Heart right ventricle (tissue), 16 donors: Measurements from ENCODE around the gene TM2D1. TPM values are rescaled to one million over a fixed set of nuclear protein-coding genes. Genes with fewer than 3 reads are reported as not detected.

Experiments used
- ATAC-seq, 8 donors: fragments of 200-7000 bp; cut with Tn5 transposase; one replicate each; pipeline ENCODE4 v1.9.1; 2020; ENCODE audit warnings: mild to moderate bottlenecking in 8 of 8, moderate library complexity in 8 of 8, moderate number of reproducible peaks in 1 of 8
- DNase-seq, 2 donors: peaks; one replicate each; pipeline ENCODE4 v3.0.0-alpha.2; 2020
- H3K27ac ChIP-seq, 10 donors: fragments of 200-600 bp; sonication (generic) in 2 of 10; one replicate each; pipeline versions ENCODE4 v1.5.0 to v1.8.0; 2020 to 2022; ENCODE audit warnings: mild to moderate bottlenecking in 3 of 10
- H3K27me3 ChIP-seq, 7 donors: fragments of 200-600 bp; one replicate each; pipeline ENCODE4 v1.8.0; 2021 to 2022; ENCODE audit warnings: mild to moderate bottlenecking in 2 of 7
- H3K36me3 ChIP-seq, 9 donors: fragments of 200-600 bp; sonication (generic) in 1 of 9; one replicate each; pipeline versions ENCODE4 v1.5.0 to v1.8.0; 2020 to 2022; ENCODE audit warnings: mild to moderate bottlenecking in 2 of 9
- H3K4me1 ChIP-seq, 9 donors: fragments of 200-600 bp; sonication (generic) in 1 of 9; one replicate each; pipeline versions ENCODE4 v1.5.0 to v1.8.0; 2020 to 2022; ENCODE audit warnings: mild to moderate bottlenecking in 4 of 9
- H3K4me3 ChIP-seq, 10 donors: fragments of 200-600 bp; sonication (generic) in 2 of 10; one replicate each; pipeline versions ENCODE4 v1.5.0 to v1.8.0; 2020 to 2022; ENCODE audit warnings: mild to moderate bottlenecking in 7 of 10, moderate library complexity in 2 of 10
- H3K9me3 ChIP-seq, 11 donors: fragments of 200-600 bp in 10 of 11; sonication (generic) in 2 of 11; one replicate each; pipeline versions ENCODE4 v1.5.0 to v1.8.0; 2013 to 2022; ENCODE audit warnings: mild to moderate bottlenecking in 2 of 11, control low read depth in 1 of 11, moderate library complexity in 1 of 11
- CTCF ChIP-seq, 9 donors: fragments of 200-600 bp; sonication (generic) in 2 of 9; IDR thresholded peaks; one replicate each; pipeline versions ENCODE4 v1.5.0 to v1.8.0; 2021 to 2022; ENCODE audit warnings: antibody characterized with exemption in 9 of 9, mild to moderate bottlenecking in 5 of 9, moderate library complexity in 1 of 9
- WGBS, 2 donors: extraction: QIAGEN DNeasy Blood & Tissue Kit; methylation state at CpG; one replicate each; pipeline ENCODE4 v1.1.7; 2013; ENCODE audit warnings: inconsistent platforms in 1 of 2; 5-methylcytosine and 5-hydroxymethylcytosine counted together
- intact Hi-C, 10 donors: fragments of 100-400 bp; cut with DNase I; formaldehyde crosslinking; loops; one replicate each; pipeline versions ENCODE4 v1.11.1 to v1.14.2; 2022
- polyA plus RNA-seq, 2 donors: library from polyadenylated mRNA; stranded (reverse); fragments of 200-250 nt; gene quantifications; one replicate each; pipeline ENCODE4 v1.2.3, GENCODE V29; 2013
- total RNA-seq, 10 donors: library from RNA; stranded (reverse); fragmentation: NEBNext Ultra II Directional in 3 of 10; extraction: Animal tissue kit (Norgen Biotek cat#: 25700) in 3 of 10; gene quantifications; one replicate each; pipeline versions ENCODE4 v1.2.1 to v1.2.4, GENCODE V29; 2021 to 2023
- donor health status: Arrhythmogenic right ventricular cardiomyopathy.
- donor health status: ischemic (EF 13 %, LVEDD 7.1; RV severe dilation, severe dysfunction).
- donor health status: healthy with polysubstance abuse.
- donor health status: DM: no; HTN: yes; CAD: no.
- donor health status: DM: no; HTN: no; CAD: no.
- donor health status: ischemic (EF 25% LVEDD 6.9; RV normal size, moderate dysfunction).
- donor health status: ischemic (EF 25% LVEDD 5.7; RV mildly dilated, moderate dysfunction).
- donor health status: healthy.
- donor health status: DM: yes; HTN: yes; CAD: no.
- donor health status: Ischemic cardiomyopathy.
- donor health status: ischemic (EF 35%, LVEDD 5.7; RV mildly dilated, moderate dysfunction).
- donor health status: nonischemic (EF 11% LVEDD 7.7; RV severe dilation, severe dysfunction).
- donor health status: DM: yes; HTN: yes; CAD: no.
- donor health status: PGD.
- donor health status: ischemic (EF 29% LVEDD 5.4; RV normal size, mild dysfunction).
- donor health status: nonischemic (EF 23%, LVEDD 6.1; RV moderate dilation, normal function).

Gene TM2D1
- total and polyA plus RNA-seq, 12 donors, result 12.9 to 44.7 (median 36.2) TPM

- H3K36me3 ChIP-seq, result no peaks in the 10 kb centered on the region
- no peak overlapping the region for H3K4me3 ChIP-seq
- peak overlapping the region in 9 of 10 donors; percentile 50 to 90 (median 77) for H3K27ac ChIP-seq
- 95% methylated on average over 11 of the region's 11 CpGs for WGBS, 2 donors
- H3K27me3 ChIP-seq, result no peaks in the 10 kb centered on the region
- H3K4me1 ChIP-seq, result peaks cover 0 to 37% (median 27%) of the 10 kb centered on the region in 9 donors
- ATAC-seq (no peak), DNase-seq (no peak)
- no peaks in the 10 kb centered on the region for H3K9me3 ChIP-seq
- no peak for TF ChIP-seq CTCF (IDR thresholded peaks at IDR 0.05)
- intact Hi-C loops, result loop anchor here in 8 of 10 donors (2.0 to 10.0 kb wide), 10 partner anchors 177 to 669 kb away; no protein-coding TSS in a partner anchor
Measured at GRCh38 chr1:61639608-61640336, 85.2 kb downstream of the TM2D1 start.

GRCh38 chr1:61638911-61639605, 85.9 kb downstream of the TM2D1 start:
- Histone ChIP-seq H3K4me1 (peaks cover 0 to 37% (median 27%) of the 10 kb centered on the region in 9 donors), H3K4me3 (no peak overlapping the region), H3K36me3 (no peaks in the 10 kb centered on the region), H3K27ac (peak overlapping the region; percentile 16 to 90 (median 66)), H3K27me3 (no peaks in the 10 kb centered on the region), H3K9me3 (no peaks in the 10 kb centered on the region)
- ATAC-seq (no peak), DNase-seq (no peak)
- intact Hi-C loops, result loop anchor here in 2 of 10 donors (1.0 to 10.0 kb wide), 4 partner anchors 33 to 657 kb away; no protein-coding TSS in a partner anchor
- TF ChIP-seq CTCF (IDR thresholded peaks at IDR 0.05), result no peak
- 69 to 77% methylated on average over 3 of the region's 3 CpGs for WGBS, 2 donors

GRCh38 chr1:61638296-61638695, 86.6 kb downstream of the TM2D1 start:
- 73 to 89% methylated on average over 2 of the region's 2 CpGs for WGBS, 2 donors
- DNase-seq, result peak in 1 of 2 donors; percentile 7
- intact Hi-C loops, result loop anchor here in 2 of 10 donors (1.0 to 10.0 kb wide), 4 partner anchors 32 to 656 kb away; no protein-coding TSS in a partner anchor
- H3K27ac ChIP-seq, result peak overlapping the region in 9 of 10 donors; percentile 37 to 87 (median 63)
- peak; percentile 21 to 86 (median 72) for ATAC-seq
- no peak overlapping the region for H3K4me3 ChIP-seq
- peaks cover 0 to 37% (median 27%) of the 10 kb centered on the region in 9 donors for H3K4me1 ChIP-seq
- no peaks in the 10 kb centered on the region for H3K9me3 ChIP-seq
- TF ChIP-seq CTCF (IDR thresholded peaks at IDR 0.05), result no peak
- no peaks in the 10 kb centered on the region for H3K27me3 ChIP-seq
- H3K36me3 ChIP-seq, result no peaks in the 10 kb centered on the region

GRCh38 chr1:61637470-61637869, 87.5 kb downstream of the TM2D1 start:
- Histone ChIP-seq H3K4me3 (no peak overlapping the region), H3K27me3 (no peaks in the 10 kb centered on the region), H3K27ac (peak overlapping the region in 6 of 10 donors; percentile 41 to 80 (median 60)), H3K36me3 (no peaks in the 10 kb centered on the region), H3K4me1 (peaks cover 0 to 37% (median 26%) of the 10 kb centered on the region in 9 donors), H3K9me3 (no peaks in the 10 kb centered on the region)
- intact Hi-C loops, result loop anchor here in 2 of 10 donors (5.0 to 10.0 kb wide), 3 partner anchors 185 to 655 kb away; no protein-coding TSS in a partner anchor
- DNase-seq (no peak), ATAC-seq (no peak)
- 98% methylated on average over 2 of the region's 2 CpGs for WGBS, 2 donors
- no peak for TF ChIP-seq CTCF (IDR thresholded peaks at IDR 0.05)
